DMS53 treated with DMSO at 0.1 percent for 48 hours (cell line): ENCODE data around the gene SLAMF9.

Experiments used
- DNase-seq: peaks from one replicate; lab custom pipeline; 2025; ENCODE audit not compliant: unreplicated experiment; lab: John Stamatoyannopoulos, UW

The SLAMF9 gene

GRCh38 chr1:159977364-159978106 lies 23.5 kb upstream of the SLAMF9 start:
- no peak for DNase-seq

DNA sequence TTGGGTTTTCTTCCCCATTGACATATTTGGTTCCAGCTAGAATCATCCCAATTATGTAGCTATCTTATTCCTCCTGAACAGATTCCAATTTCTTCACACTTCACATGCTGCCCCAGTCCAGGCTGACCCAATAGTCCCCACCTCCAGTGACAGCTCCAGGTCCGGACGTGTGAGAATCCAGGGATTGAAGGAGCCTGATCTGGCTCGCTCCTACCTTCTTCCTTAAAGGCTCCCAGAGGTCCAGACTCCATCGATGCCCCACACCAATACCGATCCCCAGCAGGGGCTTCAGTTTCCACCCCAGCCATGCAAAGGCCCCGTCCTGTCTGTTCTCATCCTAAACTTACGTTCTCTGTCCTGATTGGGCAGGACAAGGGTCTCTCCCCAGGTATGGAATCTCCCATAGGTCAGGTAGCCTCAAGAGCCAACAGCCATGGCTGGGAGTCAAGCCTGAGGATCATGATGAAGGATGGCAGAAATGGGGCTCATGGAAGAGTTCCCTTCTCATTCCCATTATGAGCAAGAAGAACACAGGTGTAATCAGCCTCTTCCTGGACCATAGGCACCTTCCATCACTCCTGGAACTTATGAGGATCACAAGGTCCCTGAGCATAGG lies 20.4 kb upstream of the SLAMF9 start:
- DNase-seq: no peak

DNA sequence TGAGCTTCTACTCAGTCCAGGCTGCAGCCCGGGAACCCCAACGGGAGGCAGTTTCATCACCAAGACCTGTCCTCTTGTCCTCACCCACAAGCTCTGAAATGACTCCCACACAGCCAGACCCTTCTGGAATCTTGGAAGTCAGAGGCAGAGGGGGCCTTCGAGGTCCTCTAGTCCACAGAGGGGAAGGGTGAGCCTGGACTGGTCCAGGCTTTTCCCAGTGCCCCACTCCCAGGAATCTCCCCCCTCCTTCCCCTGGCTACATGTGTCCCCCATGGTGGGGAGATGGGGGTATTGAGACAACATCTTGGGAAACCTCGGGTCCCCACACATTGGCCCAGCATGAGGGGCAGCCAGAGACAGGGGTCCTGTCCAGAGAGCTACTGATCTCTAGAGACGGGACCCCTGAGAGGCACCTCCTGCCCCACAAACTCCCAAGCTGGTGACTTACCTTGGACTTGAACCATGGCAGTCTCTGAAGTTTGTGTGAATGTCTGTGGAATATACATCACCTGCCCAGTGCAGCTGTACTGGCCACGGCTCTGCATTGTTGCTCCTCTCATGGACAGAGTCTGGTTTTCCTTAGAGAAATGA lies 19.4 kb upstream of the SLAMF9 start:
- no peak for DNase-seq

- DNase-seq: no peak
These were observed 18.6 kb upstream of the SLAMF9 start for GRCh38 chr1:159972443-159973205.

- DNase-seq: peak; percentile 5
These were observed 16.9 kb upstream of the SLAMF9 start for GRCh38 chr1:159970932-159971342.

- DNase-seq: no peak
These were observed 14.9 kb upstream of the SLAMF9 start for GRCh38 chr1:159968901-159969300.

- no peak for DNase-seq
These were observed 11.2 kb upstream of the SLAMF9 start for GRCh38 chr1:159965263-159965662.

GRCh38 chr1:159964144-159964543 lies 10.1 kb upstream of the SLAMF9 start:
- DNase-seq: no peak

GRCh38 chr1:159962176-159962575 lies 8.1 kb upstream of the SLAMF9 start:
- DNase-seq: no peak

- no peak for DNase-seq
These were observed 7.6 kb upstream of the SLAMF9 start for GRCh38 chr1:159961636-159962035.

DNA sequence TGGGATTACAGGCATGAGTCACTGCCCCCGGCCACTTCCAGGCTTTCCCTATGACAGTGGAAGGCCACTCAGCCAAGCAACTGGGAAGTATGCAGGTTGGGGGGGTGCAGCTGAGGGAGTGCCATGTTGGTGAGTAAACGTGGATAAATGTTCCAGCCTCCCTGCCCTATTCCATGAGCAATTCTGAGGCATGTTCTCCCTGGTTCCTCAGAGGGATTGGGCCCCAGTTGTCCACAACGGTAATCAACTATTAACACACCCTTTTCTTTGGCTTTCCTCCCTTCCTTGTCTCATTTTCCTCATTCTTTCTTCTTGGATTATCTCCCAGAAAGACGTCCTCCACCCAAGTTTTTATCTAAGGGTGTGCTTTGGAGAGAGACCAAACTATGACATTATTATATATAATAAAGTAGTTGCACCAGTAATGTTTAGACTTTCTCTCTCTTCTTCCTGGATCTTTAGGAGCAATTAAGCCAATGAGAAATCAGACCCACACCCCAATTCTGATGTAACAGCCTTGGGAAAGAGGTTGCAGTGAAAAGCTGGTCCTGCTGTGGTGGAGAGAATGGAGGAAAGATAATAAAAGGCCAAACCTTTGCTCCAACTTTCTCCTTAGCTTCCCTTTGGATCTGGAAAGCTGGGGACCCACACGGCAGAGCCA lies 6.8 kb upstream of the SLAMF9 start:
- DNase-seq: no peak

DNA sequence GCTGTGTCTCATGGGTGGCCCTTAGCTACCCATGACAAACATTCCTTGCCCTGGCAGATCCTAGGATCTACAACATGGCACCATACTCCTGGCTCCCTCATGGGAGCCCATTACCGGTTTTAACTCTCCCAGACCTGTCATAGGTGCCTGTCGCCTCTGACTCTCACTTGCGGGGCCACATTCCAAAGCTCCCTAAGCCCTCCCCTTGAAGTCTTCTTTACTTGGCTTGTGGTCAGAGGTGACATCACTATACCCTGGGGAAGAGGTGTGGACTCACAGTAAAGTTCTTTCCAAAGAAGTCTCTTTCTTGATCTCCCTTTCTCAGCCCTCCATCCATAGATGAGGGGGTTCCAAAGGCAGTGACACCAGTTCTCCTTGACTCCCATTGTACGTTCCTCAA lies 5.4 kb upstream of the SLAMF9 start:
- DNase-seq: no peak

- DNase-seq: no peak
These were observed 4.8 kb upstream of the SLAMF9 start for GRCh38 chr1:159958719-159959380.

DNA sequence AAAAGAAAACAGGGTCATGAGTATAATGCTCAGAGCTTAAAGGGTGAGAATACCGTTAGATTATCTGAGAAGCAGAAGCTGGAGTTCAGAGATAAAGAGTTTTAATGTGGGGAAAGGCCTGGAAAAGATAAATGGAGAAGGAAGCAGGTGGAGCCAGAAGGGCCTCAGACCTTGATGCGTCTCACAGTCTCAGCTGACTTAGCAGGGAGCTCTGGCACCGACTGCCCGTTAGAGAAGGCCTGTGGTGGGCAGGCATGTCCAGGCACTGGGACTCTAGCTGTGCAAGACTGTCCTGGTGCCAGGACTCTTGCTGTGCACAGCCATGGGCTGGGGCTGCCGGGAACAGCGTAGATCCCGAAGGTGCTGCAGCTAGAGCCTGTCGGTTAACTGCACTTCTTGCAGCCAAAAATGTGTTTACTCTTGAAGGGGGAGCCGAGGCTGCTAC lies 3.8 kb upstream of the SLAMF9 start:
- DNase-seq: no peak

DNA sequence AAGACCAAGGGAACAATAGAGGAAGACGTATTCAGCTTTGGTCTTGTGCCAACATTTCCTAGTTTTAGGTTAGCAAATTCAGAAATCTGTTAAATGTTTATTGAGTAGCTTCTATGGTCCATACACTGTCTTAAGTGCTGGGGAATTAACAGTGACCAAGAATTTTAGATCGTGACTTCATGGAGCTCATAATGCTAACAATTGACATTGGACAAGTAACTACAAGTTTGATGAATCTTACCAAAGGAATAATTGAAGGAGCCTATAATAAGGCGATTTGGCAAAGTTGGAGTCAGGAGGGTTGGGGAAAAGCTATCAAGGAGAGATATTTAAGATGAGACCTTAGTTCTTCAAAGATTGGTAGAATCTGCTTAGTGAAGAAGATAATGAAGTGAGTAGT lies 1.4 kb upstream of the SLAMF9 start:
- no peak for DNase-seq

DNA sequence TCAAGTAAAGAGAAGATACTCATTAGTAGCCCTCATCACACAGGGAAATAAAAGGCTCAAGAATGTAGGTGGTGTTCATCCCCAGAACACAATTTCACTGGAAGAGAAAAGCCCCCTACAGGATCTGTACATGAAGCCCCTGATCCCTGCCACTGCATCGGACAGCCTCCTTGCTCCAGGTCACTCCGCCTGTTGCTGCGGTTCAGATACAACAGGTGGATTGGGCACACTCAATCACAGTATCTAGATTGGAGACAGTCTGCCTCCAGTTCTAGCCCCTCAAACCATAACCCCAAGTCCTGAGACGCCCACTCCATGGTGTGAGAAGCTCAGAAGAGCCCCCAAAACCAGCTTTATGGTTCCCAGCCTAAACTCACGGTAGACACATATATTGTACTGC lies 1.1 kb downstream of the SLAMF9 start:
- no peak for DNase-seq

- DNase-seq: no peak
These were observed 2.5 kb downstream of the SLAMF9 start for GRCh38 chr1:159951551-159951950.

DNA sequence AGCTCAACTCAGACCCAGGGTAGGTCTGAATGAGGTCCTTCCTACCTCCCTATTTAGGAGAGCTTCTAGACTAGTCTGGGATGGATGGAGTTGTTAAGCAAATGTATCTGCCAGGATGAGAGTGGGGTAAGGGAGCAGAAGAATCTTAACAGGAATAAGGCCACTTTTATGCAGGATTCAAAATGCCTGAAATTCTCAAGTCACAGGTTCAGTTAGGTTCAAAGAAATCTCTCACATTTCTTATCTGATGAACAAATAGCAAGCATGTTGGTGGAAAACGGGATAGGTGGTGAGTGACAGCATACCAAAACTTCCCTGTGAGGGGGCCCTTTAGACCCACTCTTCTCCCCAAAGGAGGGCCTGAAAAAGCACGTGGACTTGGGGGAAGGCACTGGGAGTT lies 3.0 kb downstream of the SLAMF9 start:
- DNase-seq: no peak

GRCh38 chr1:159949981-159950381 lies 4.1 kb downstream of the SLAMF9 start:
- DNase-seq: no peak

DNA sequence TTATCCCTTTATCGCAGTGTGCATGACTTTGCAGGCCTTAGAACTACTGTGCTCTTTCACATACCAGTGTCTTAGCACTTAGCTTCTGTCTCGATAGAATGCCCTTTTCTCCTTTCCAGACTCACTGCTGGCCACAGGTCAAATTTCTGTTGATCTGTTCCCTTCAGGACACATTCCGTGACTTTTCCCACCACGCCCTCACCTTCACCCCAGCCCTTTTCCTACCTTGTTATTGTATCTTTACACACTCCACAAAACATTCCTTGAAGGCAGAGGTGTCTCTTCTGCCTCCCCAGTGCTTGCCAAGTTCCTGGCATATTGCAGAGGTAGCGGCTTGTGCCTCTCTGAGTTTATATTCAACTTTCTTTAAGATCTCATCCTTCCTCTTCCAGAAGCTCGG lies 4.9 kb downstream of the SLAMF9 start:
- no peak for DNase-seq

DNA sequence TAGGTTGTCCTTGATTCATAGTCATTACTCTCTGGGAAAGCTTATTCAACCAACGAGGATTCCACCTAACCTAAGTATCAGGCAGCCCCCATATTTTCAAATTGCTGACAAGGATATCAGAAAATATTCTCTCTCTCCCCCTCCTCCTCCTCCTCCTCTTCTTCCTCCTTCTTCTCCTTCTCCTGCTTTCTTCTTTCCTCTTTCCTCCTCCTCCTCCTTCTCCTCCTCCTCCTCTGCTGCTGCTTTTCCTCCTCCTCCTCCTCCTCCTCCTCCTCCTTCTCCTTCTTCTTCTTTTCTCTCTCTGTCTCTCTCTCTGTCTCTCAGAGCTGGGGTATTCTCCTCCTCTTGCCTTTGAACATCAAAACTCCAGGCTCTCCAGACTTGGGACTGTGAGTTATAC lies 6.1 kb downstream of the SLAMF9 start:
- no peak for DNase-seq
